ENCODE data around the gene OSBPL9. TPM values are rescaled to one million over a fixed set of nuclear protein-coding genes. Genes with fewer than 3 reads are reported as not detected.

OSBPL9 gene
- total RNA-seq, 2 experiments from 2014 or later, result 35.6 to 36.5 TPM

DNA sequence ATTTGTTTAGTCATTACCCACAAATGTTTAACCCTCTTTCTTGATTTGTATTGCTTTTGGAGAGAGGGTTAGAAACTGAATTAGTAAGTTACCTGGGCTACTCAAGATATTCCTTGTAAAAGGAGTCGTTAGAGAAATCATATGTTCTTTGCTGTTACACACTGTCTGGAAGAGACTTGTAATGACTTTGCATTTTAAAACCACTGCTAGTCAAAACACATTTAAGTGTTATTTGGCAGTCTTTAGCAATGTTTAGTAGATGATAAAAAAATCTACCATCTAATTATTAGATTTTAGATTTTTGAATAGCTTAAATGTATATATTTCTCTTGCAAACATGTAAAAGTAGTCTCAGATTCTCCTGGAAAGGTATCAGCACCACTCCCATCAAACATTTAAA lies 6.6 kb downstream of the OSBPL9 start:
- no peak overlapping the region for H3K27ac Mint-ChIP-seq
- CTCF ChIA-PET, result no interaction called here
- TF ChIP-seq, protein P1, sequence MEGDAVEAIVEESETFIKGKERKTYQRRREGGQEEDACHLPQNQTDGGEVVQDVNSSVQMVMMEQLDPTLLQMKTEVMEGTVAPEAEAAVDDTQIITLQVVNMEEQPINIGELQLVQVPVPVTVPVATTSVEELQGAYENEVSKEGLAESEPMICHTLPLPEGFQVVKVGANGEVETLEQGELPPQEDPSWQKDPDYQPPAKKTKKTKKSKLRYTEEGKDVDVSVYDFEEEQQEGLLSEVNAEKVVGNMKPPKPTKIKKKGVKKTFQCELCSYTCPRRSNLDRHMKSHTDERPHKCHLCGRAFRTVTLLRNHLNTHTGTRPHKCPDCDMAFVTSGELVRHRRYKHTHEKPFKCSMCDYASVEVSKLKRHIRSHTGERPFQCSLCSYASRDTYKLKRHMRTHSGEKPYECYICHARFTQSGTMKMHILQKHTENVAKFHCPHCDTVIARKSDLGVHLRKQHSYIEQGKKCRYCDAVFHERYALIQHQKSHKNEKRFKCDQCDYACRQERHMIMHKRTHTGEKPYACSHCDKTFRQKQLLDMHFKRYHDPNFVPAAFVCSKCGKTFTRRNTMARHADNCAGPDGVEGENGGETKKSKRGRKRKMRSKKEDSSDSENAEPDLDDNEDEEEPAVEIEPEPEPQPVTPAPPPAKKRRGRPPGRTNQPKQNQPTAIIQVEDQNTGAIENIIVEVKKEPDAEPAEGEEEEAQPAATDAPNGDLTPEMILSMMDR (IDR thresholded peaks at IDR 0.05), result no peak

DNA sequence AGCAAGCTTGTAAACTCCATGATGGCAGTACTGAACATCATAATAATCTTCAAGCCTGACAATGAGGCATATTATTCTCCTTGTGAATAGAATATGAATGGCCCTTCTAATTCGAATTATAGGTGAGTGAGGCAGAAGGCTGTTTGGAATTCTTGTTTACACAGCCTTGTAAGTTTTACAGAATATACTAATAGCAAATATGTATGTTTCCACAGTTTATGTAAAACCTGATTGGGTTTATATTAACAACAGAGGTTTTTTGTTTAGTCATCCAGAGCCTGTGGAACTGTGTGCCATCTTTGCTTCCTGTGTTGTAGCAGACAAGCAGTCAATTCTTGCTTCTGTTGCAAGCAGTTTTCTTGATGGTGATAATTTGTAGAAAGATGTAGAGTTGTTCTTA lies 8.0 kb downstream of the OSBPL9 start:
- Mint-ChIP-seq H3K27me3 (no peaks in the 10 kb centered on the region), H3K36me3 (ENCODE audit: low read depth) (peaks cover 5% of the 10 kb centered on the region), H3K27ac (no peak overlapping the region), H3K9me3 (no peaks in the 10 kb centered on the region), H3K4me3 (no peak overlapping the region), H3K4me1 (ENCODE audit: low read depth) (peaks cover 56% of the 10 kb centered on the region)
- CTCF ChIA-PET, result no interaction called here
- H3K27me3 ChIP-seq (ENCODE audit: control insufficient read depth in 1 of 2, insufficient read depth in 2 of 2, low read length in 2 of 2), result no peaks in the 10 kb centered on the region
- H3K9me3 ChIP-seq (ENCODE audit: control insufficient read depth in 1 of 2, insufficient read depth in 1 of 2, low read length in 2 of 2), result no peaks in the 10 kb centered on the region
- TF ChIP-seq, protein P1 (IDR thresholded peaks at IDR 0.05), result no peak
- ATAC-seq (ENCODE audit: poor library complexity) (no peak), DNase-seq (no peak)
- no peak overlapping the region for H3K27ac ChIP-seq (ENCODE audit: low read depth in 1 of 2, low read length in 2 of 2)
- no peaks in the 10 kb centered on the region for H3K36me3 ChIP-seq (ENCODE audit: insufficient read depth, low read length)
- H3K4me1 ChIP-seq (ENCODE audit: insufficient read depth, low read length), result no peaks in the 10 kb centered on the region
- POLR2A ChIA-PET, result no interaction called here
- H3K4me3 ChIP-seq (ENCODE audit: low read length), result no peak overlapping the region
- intact Hi-C loops (cut with DNase I, micrococcal nuclease), result loop anchor here (5.0 to 10.0 kb wide), 2 partner anchors 142 to 660 kb away; partner anchors contain the start of gene FAF1 (in 1 of the 2)

More for the DNA sequence above, 6.6 kb downstream of the OSBPL9 start:
- POLR2A ChIA-PET, result no interaction called here
- Mint-ChIP-seq H3K27me3 (no peaks in the 10 kb centered on the region), H3K36me3 (ENCODE audit: low read depth) (no peaks in the 10 kb centered on the region), H3K4me3 (no peak overlapping the region), H3K9me3 (no peaks in the 10 kb centered on the region), H3K4me1 (ENCODE audit: low read depth) (peaks cover 61% of the 10 kb centered on the region)
- Histone ChIP-seq H3K27ac (ENCODE audit: low read depth in 1 of 2, low read length in 2 of 2) (no peak overlapping the region), H3K4me3 (ENCODE audit: low read length) (no peak overlapping the region), H3K4me1 (ENCODE audit: insufficient read depth, low read length) (no peaks in the 10 kb centered on the region), H3K9me3 (ENCODE audit: control insufficient read depth in 1 of 2, insufficient read depth in 1 of 2, low read length in 2 of 2) (no peaks in the 10 kb centered on the region), H3K27me3 (ENCODE audit: control insufficient read depth in 1 of 2, insufficient read depth in 2 of 2, low read length in 2 of 2) (no peaks in the 10 kb centered on the region), H3K36me3 (ENCODE audit: insufficient read depth, low read length) (no peaks in the 10 kb centered on the region)
- no peak for DNase-seq
- ATAC-seq (ENCODE audit: poor library complexity), result no peak
- intact Hi-C loops (cut with DNase I, micrococcal nuclease), result loop anchor here in 1 of 2 experiments (10.0 kb wide), 1 partner anchor 659 kb away; the partner anchor contains the start of gene FAF1

DNA sequence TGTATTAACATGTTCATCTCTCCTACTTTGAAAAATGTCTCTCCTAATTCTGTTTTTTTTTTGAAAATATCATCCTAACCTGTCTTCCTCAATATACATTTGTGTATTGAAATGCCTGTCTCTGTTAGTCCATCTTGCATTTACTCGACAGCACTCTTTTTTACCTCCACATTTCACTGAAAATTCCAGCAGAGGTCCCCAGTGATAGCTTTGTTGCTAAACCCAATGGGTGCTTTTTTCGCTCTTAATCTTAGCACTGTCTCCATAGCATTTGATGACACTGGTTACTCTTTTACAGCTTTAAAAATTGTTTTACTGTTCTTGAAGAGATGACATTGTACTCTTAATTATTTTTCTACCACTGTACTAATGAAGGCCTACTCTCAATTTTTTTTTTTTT lies 10.8 kb downstream of the OSBPL9 start:
- H3K9me3 ChIP-seq (ENCODE audit: control insufficient read depth in 1 of 2, insufficient read depth in 1 of 2, low read length in 2 of 2), result no peaks in the 10 kb centered on the region
- CTCF ChIA-PET, result interaction anchor here (0.7 to 1.3 kb wide), 2 partner anchors 75 to 141 kb away, joined by 3 to 4 read pairs; no protein-coding TSS in a partner anchor
- intact Hi-C loops (cut with DNase I, micrococcal nuclease), result loop anchor here (5.0 to 10.0 kb wide), 2 partner anchors 140 to 663 kb away; partner anchors contain the start of gene FAF1 (in 1 of the 2)
- H3K4me3 ChIP-seq (ENCODE audit: low read length), result no peak overlapping the region
- H3K36me3 ChIP-seq (ENCODE audit: insufficient read depth, low read length), result no peaks in the 10 kb centered on the region
- peak; percentile 37 for ATAC-seq (ENCODE audit: poor library complexity)
- Mint-ChIP-seq H3K36me3 (ENCODE audit: low read depth) (peaks cover 11% of the 10 kb centered on the region), H3K27ac (no peak overlapping the region), H3K4me1 (ENCODE audit: low read depth) (peaks cover 43% of the 10 kb centered on the region), H3K27me3 (no peaks in the 10 kb centered on the region), H3K9me3 (no peaks in the 10 kb centered on the region), H3K4me3 (no peak overlapping the region)
- POLR2A ChIA-PET, result interaction anchor here (0.6 to 0.7 kb wide), 2 partner anchors 28 to 692 kb away, joined by 4 to 10 read pairs; no protein-coding TSS in a partner anchor
- TF ChIP-seq, protein P1 (IDR thresholded peaks at IDR 0.05), result no peak
- H3K27ac ChIP-seq (ENCODE audit: low read depth in 1 of 2, low read length in 2 of 2), result no peak overlapping the region
- H3K4me1 ChIP-seq (ENCODE audit: insufficient read depth, low read length), result no peaks in the 10 kb centered on the region
- H3K27me3 ChIP-seq (ENCODE audit: control insufficient read depth in 1 of 2, insufficient read depth in 2 of 2, low read length in 2 of 2), result no peaks in the 10 kb centered on the region
- peak in 1 of 14 experiments; percentile 24 for DNase-seq

All from CD4-positive, alpha-beta T cell (primary cell).